Breast epithelium (tissue), 3 donors: Measurements from ENCODE around the gene CHCHD2.
"Not testable (repeated sequence)": the region's sequence is repeated elsewhere in the genome, so short reads cannot be mapped to it uniquely, and the experiment has no call there.

Source experiments
- POLR2A ChIP-seq: fragments of 450-650 bp; IDR thresholded peaks from one replicate; pipeline ENCODE4 v1.6.1; 2016; ENCODE audit warnings: antibody characterized with exemption, mild to moderate bottlenecking, moderate library complexity
- TF ChIP-seq, protein P1 (sequence below), 3 donors: fragments of 450-650 bp; IDR thresholded peaks; one replicate each; pipeline ENCODE4 v1.5.1; 2016 to 2017; ENCODE audit warnings: antibody characterized with exemption in 3 of 3, mild to moderate bottlenecking in 3 of 3, moderate library complexity in 3 of 3

DNA sequence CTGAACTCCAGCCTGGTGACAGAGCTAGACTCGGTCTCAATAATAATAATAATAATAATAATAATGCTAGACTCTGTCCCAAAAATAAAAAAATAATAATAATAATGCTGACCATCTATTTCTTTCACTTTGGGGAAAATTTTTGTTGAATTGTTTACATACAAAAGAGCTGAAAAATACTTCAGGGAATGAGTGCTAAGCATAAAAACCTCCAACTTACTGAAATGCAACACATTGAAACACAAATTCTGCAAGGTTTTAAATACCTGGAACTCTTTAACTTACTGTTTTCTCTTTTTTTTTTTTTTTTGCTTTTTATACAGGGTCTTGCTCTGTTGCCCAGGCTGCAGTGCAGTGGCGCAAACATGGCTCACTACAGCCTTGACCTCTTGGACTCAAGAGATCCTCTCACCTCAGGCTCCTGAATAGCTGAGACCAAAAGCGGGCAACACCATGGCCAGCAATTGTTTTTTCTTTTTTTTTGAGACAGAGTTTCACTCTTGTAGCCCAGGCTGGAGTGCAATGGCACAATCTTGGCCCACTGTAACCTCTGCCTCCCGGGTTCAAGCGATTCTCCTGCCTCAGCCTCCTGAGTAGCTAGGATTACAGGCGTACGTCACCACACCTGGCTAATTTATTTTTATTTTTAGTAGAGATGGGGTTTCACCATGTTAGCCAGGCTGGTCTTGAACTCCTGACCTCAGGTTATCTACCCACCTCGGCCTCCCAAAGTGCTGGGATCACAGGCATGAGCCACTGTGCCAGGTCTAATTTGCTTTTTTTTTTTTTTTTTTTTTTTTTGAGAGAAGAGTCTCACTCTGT is 7.9 kb downstream of the CHCHD2 start:
- TF ChIP-seq, protein P1, sequence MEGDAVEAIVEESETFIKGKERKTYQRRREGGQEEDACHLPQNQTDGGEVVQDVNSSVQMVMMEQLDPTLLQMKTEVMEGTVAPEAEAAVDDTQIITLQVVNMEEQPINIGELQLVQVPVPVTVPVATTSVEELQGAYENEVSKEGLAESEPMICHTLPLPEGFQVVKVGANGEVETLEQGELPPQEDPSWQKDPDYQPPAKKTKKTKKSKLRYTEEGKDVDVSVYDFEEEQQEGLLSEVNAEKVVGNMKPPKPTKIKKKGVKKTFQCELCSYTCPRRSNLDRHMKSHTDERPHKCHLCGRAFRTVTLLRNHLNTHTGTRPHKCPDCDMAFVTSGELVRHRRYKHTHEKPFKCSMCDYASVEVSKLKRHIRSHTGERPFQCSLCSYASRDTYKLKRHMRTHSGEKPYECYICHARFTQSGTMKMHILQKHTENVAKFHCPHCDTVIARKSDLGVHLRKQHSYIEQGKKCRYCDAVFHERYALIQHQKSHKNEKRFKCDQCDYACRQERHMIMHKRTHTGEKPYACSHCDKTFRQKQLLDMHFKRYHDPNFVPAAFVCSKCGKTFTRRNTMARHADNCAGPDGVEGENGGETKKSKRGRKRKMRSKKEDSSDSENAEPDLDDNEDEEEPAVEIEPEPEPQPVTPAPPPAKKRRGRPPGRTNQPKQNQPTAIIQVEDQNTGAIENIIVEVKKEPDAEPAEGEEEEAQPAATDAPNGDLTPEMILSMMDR (IDR thresholded peaks at IDR 0.05), result not testable (repeated sequence)
- TF ChIP-seq POLR2A, result not testable (repeated sequence)
